K562 (cell line): ENCODE measurements around the gene ECM2. TPM values are rescaled to one million over a fixed set of nuclear protein-coding genes. Genes with fewer than 3 reads are reported as not detected.

Experiments used
- ARID4B ChIP-seq: sonication (generic); formaldehyde crosslinking; IDR thresholded peaks from 2 replicates; pipeline ENCODE4 v1.8.0; 2022; ENCODE audit warnings: mild to moderate bottlenecking, missing genetic modification reagents
- CAMTA2 ChIP-seq: fragments of 250-450 bp; sonication (Bioruptor Pico); conservative IDR thresholded peaks from 2 replicates; pipeline ENCODE4 v1.5.1; 2022
- CBX1 ChIP-seq: sonication (generic); IDR thresholded peaks from 2 replicates; pipeline ENCODE4 v1.6.1; 2016; ENCODE audit warnings: antibody characterized with exemption, low read depth, mild to moderate bottlenecking
- CEBPB ChIP-seq: fragments of 450-650 bp; IDR thresholded peaks from 2 replicates; pipeline ENCODE4 v1.6.1; 2016; ENCODE audit warnings: missing genetic modification characterization, missing compliant biosample characterization
- CTCF ChIP-seq, 3 experiments: IDR thresholded peaks in 2 of 3; conservative IDR thresholded peaks in 1 of 3; 2 replicates each; pipeline ENCODE4 v1.5.1; 2011 to 2012; ENCODE audit warnings: low read length in 3 of 3, mild to moderate bottlenecking in 3 of 3, control low read depth in 2 of 3, improper control_type of control experiment in 1 of 3, inconsistent platforms in 1 of 3, low read depth in 1 of 3, mixed read lengths in 1 of 3, moderate library complexity in 1 of 3; ENCODE audit not compliant: insufficient read depth in 2 of 3
- ETV1 ChIP-seq: fragments of 450-650 bp; conservative IDR thresholded peaks from 2 replicates; pipeline ENCODE4 v1.6.1; 2016; ENCODE audit warnings: missing genetic modification characterization, control low read depth, low read depth, missing compliant biosample characterization
- HMG20B ChIP-seq: fragments of 250-450 bp; sonication (Bioruptor Pico); IDR thresholded peaks from 2 replicates; pipeline ENCODE4 v1.5.0; 2021; ENCODE audit warnings: mild to moderate bottlenecking
- KHSRP ChIP-seq: fragments of 450-650 bp; IDR thresholded peaks from 2 replicates; pipeline ENCODE4 v1.6.1; 2017
- KLF10 ChIP-seq: fragments of 250-450 bp; sonication (Bioruptor Pico); IDR thresholded peaks from 2 replicates; pipeline ENCODE4 v1.6.1; 2021; ENCODE audit warnings: matching md5 sums
- NCOA4 ChIP-seq: fragments of 450-650 bp; IDR thresholded peaks from 2 replicates; pipeline ENCODE4 v1.6.1; 2018; ENCODE audit warnings: mild to moderate bottlenecking; ENCODE audit not compliant: partially characterized antibody
- NR2C2 ChIP-seq, 2 experiments: fragments of 200-800 bp in 1 of 2; sonication (Bioruptor generic) in 1 of 2; sonication (generic) in 1 of 2; formaldehyde crosslinking in 1 of 2; IDR thresholded peaks; 2 replicates each; pipeline versions ENCODE4 v1.6.1 to v1.8.0; 2016 to 2022; ENCODE audit warnings: mild to moderate bottlenecking in 1 of 2, missing compliant biosample characterization in 1 of 2, missing genetic modification characterization in 1 of 2, missing genetic modification reagents in 1 of 2
- PCBP1 ChIP-seq: fragments of 200-400 bp; formaldehyde crosslinking; IDR thresholded peaks from 2 replicates; pipeline ENCODE4 v1.6.1; 2018; ENCODE audit warnings: mild to moderate bottlenecking, low read depth, low read length; ENCODE audit not compliant: poor library complexity, severe bottlenecking
- RBM15 ChIP-seq: fragments of 200-400 bp; formaldehyde crosslinking; IDR thresholded peaks from 2 replicates; pipeline ENCODE4 v1.6.1; 2018; ENCODE audit warnings: mild to moderate bottlenecking, low read length, moderate library complexity; ENCODE audit not compliant: insufficient read depth
- TAF1 ChIP-seq: IDR thresholded peaks from 2 replicates; pipeline ENCODE4 v1.6.1; 2011; ENCODE audit warnings: mild to moderate bottlenecking, low read length, moderate library complexity; ENCODE audit not compliant: insufficient read depth, control insufficient read depth, severe bottlenecking; ENCODE audit errors: extremely low read depth
- TCF7 ChIP-seq: sonication (generic); IDR thresholded peaks from 2 replicates; pipeline ENCODE4 v1.6.1; 2016; ENCODE audit warnings: antibody characterized with exemption, borderline replicate concordance
- polyA plus RNA-seq, 8 experiments: library from polyadenylated mRNA; depleted of rRNA in 4 of 8; stranded (reverse) in 5 of 8; unstranded in 3 of 8; fragments of >200 nt; fragmentation: Nextera tagmentation in 2 of 8; fragmentation: Illumina TruSeq in 1 of 8; extraction: Ambion mirVana in 2 of 8; extraction: Trizol in 1 of 8; gene quantifications; 2 replicates each; pipeline versions ENCODE4 v1.2.1 to v1.2.3, GENCODE V29; 2011 to 2014; ENCODE audit warnings: inconsistent platforms in 1 of 8, missing spikeins in 1 of 8
- total RNA-seq, 7 experiments: library from RNA; depleted of rRNA in 6 of 7; stranded (reverse); fragments of >200 nt in 6 of 7; fragmentation: Illumina TruSeq in 2 of 7; extraction: Trizol in 2 of 7; gene quantifications; 2 replicates each; pipeline versions ENCODE4 v1.2.1 to v1.2.3, GENCODE V29; 2011 to 2021; ENCODE audit warnings: low replicate concordance in 1 of 7

The ECM2 gene
- total and polyA plus RNA-seq, 9 of the 15 experiments (the other 6 are each of a cell fraction or from before 2014, with no cell fraction given): 0.03 to 0.07 TPM; not detected in 7

GRCh38 chr9:92467511-92467910 is 68.3 kb downstream of the ECM2 start (continued):
- TF ChIP-seq NCOA4 (no peak), TAF1 (no peak), KHSRP (no peak), ARID4B (CRISPR knock-in tag) (no peak), CTCF (IDR thresholded peaks at IDR 0.05 in 2 of 3, conservative IDR thresholded peaks at IDR 0.05 in 1 of 3; ENCODE audit: insufficient read depth in 2 of 3, low read depth in 1 of 3, low read length in 3 of 3) (no peak), NR2C2 (CRISPR knock-in tag; IDR thresholded peaks at IDR 0.05) (no peak), NR2C2 (tag; IDR thresholded peaks at IDR 0.05) (no peak), CEBPB (tag) (no peak), ETV1 (tag) (no peak), RBM15 (no peak), HMG20B (CRISPR knock-in tag) (no peak), CBX1 (no peak), TCF7 (no peak), CAMTA2 (CRISPR knock-in tag) (no peak), PCBP1 (no peak), KLF10 (CRISPR knock-in tag) (no peak)
- TF ChIP-seq, all 486 proteins: peak for 0
